HCT116 (cell line): ENCODE measurements around the gene ITFG1.

Experiments used
- CTCF ChIP-seq, 3 experiments: fragments of 200-600 bp in 1 of 3; sonication (generic) in 1 of 3; IDR thresholded peaks in 2 of 3; conservative IDR thresholded peaks in 1 of 3; 2 replicates each; pipeline ENCODE4 v1.5.1; 2012 to 2017; ENCODE audit warnings: low read depth in 2 of 3, low read length in 2 of 3, antibody characterized with exemption in 1 of 3, borderline replicate concordance in 1 of 3, control low read depth in 1 of 3, mild to moderate bottlenecking in 1 of 3, mixed read lengths in 1 of 3, mixed run types in 1 of 3, moderate library complexity in 1 of 3; ENCODE audit not compliant: insufficient read depth in 1 of 3
- EZH2 ChIP-seq: fragments of 200-600 bp; sonication (generic); IDR thresholded peaks from 2 replicates; pipeline ENCODE4 v1.6.1; 2017; ENCODE audit warnings: antibody characterized with exemption, mixed run types
- MAX ChIP-seq: IDR thresholded peaks from 2 replicates; pipeline ENCODE4 v1.6.1; 2012

- TF ChIP-seq MAX: no peak
- no peak for TF ChIP-seq EZH2
- TF ChIP-seq CTCF (IDR thresholded peaks at IDR 0.05 in 2 of 3, conservative IDR thresholded peaks at IDR 0.05 in 1 of 3; ENCODE audit: borderline replicate concordance in 1 of 3, insufficient read depth in 1 of 3, low read depth in 2 of 3, low read length in 2 of 3): no peak
Observed at GRCh38 chr16:47160422-47160821, 300.4 kb downstream of the ITFG1 start.
